Right renal pelvis (tissue), 4 donors: ENCODE measurements around the gene ADAMTS2. TPM values are rescaled to one million over a fixed set of nuclear protein-coding genes. Genes with fewer than 3 reads are reported as not detected.

Experiments
- DNase-seq, 4 donors: peaks; one replicate each; pipeline ENCODE4 v3.0.0-alpha.2; 2013; ENCODE audit warnings: low read depth in 4 of 4, low spot score in 3 of 4, missing footprints in 1 of 4
- polyA plus RNA-seq, 4 donors: library from polyadenylated mRNA; unstranded; fragments of 120-200 nt; gene quantifications; one replicate each; pipeline ENCODE4 v1.2.1, GENCODE V29; 2013; ENCODE audit not compliant: insufficient read length in 4 of 4

The ADAMTS2 gene
- polyA plus RNA-seq, 4 donors: 10.9 to 15.5 (median 11.5) TPM

GRCh38 chr5:179187681-179188575 is 157.3 kb downstream of the ADAMTS2 start:
- no peak for DNase-seq

GRCh38 chr5:179187229-179187678 is 158.0 kb downstream of the ADAMTS2 start:
- DNase-seq: no peak

GRCh38 chr5:179186801-179187200 is 158.5 kb downstream of the ADAMTS2 start:
- DNase-seq: no peak

GRCh38 chr5:179185941-179186411 is 159.3 kb downstream of the ADAMTS2 start:
- DNase-seq: no peak

GRCh38 chr5:179185256-179185940 is 159.9 kb downstream of the ADAMTS2 start:
- DNase-seq: no peak

- no peak for DNase-seq
Observed at GRCh38 chr5:179184521-179185050, 160.7 kb downstream of the ADAMTS2 start.

- no peak for DNase-seq
Observed at GRCh38 chr5:179183481-179183880, 161.8 kb downstream of the ADAMTS2 start.

GRCh38 chr5:179182601-179183000 is 162.7 kb downstream of the ADAMTS2 start:
- DNase-seq: no peak

- no peak for DNase-seq
Observed at GRCh38 chr5:179181988-179182387, 163.3 kb downstream of the ADAMTS2 start.

GRCh38 chr5:179180921-179181645 is 164.2 kb downstream of the ADAMTS2 start:
- no peak for DNase-seq

- DNase-seq: no peak
Observed at GRCh38 chr5:179180061-179180610, 165.1 kb downstream of the ADAMTS2 start.

GRCh38 chr5:179177711-179178575 is 167.3 kb downstream of the ADAMTS2 start:
- no peak for DNase-seq

GRCh38 chr5:179176571-179177230 is 168.6 kb downstream of the ADAMTS2 start:
- no peak for DNase-seq

GRCh38 chr5:179176166-179176565 is 169.1 kb downstream of the ADAMTS2 start:
- DNase-seq: no peak

GRCh38 chr5:179171816-179172745 is 173.2 kb downstream of the ADAMTS2 start:
- no peak for DNase-seq

GRCh38 chr5:179171251-179171815 is 173.9 kb downstream of the ADAMTS2 start:
- no peak for DNase-seq

GRCh38 chr5:179170606-179171005 is 174.7 kb downstream of the ADAMTS2 start:
- DNase-seq: no peak
